Heart left ventricle (tissue), 13 donors: Measurements from ENCODE around the gene DENND1B.

Source experiments
- POLR2A ChIP-seq, 2 donors: fragments of 450-650 bp; IDR thresholded peaks; one replicate each; pipeline ENCODE4 v1.6.1; 2017; ENCODE audit warnings: antibody characterized with exemption in 2 of 2, mild to moderate bottlenecking in 2 of 2, moderate library complexity in 2 of 2
- TF ChIP-seq, protein P1 (sequence below), 12 donors: fragments of 200-600 bp; sonication (generic) in 4 of 12; IDR thresholded peaks; one replicate each; pipeline versions ENCODE4 v1.5.0 to v1.8.0; 2018 to 2022; ENCODE audit warnings: antibody characterized with exemption in 12 of 12, mild to moderate bottlenecking in 5 of 12
- donor health status: ischemic (EF 13 %, LVEDD 7.1; RV severe dilation, severe dysfunction).
- donor health status: DM: no; HTN: yes; CAD: no.
- donor health status: DM: no; HTN: no; CAD: no.
- donor health status: ischemic (EF 25% LVEDD 6.9; RV normal size, moderate dysfunction).
- donor health status: ischemic (EF 25% LVEDD 5.7; RV mildly dilated, moderate dysfunction).
- donor health status: ischemic (EF 35%, LVEDD 5.7; RV mildly dilated, moderate dysfunction).
- donor health status: nonischemic (EF 11% LVEDD 7.7; RV severe dilation, severe dysfunction).
- donor health status: DM: yes; HTN: yes; CAD: no.
- donor health status: PGD.
- donor health status: ischemic (EF 29% LVEDD 5.4; RV normal size, mild dysfunction).
- donor health status: nonischemic (EF 23%, LVEDD 6.1; RV moderate dilation, normal function).

DNA sequence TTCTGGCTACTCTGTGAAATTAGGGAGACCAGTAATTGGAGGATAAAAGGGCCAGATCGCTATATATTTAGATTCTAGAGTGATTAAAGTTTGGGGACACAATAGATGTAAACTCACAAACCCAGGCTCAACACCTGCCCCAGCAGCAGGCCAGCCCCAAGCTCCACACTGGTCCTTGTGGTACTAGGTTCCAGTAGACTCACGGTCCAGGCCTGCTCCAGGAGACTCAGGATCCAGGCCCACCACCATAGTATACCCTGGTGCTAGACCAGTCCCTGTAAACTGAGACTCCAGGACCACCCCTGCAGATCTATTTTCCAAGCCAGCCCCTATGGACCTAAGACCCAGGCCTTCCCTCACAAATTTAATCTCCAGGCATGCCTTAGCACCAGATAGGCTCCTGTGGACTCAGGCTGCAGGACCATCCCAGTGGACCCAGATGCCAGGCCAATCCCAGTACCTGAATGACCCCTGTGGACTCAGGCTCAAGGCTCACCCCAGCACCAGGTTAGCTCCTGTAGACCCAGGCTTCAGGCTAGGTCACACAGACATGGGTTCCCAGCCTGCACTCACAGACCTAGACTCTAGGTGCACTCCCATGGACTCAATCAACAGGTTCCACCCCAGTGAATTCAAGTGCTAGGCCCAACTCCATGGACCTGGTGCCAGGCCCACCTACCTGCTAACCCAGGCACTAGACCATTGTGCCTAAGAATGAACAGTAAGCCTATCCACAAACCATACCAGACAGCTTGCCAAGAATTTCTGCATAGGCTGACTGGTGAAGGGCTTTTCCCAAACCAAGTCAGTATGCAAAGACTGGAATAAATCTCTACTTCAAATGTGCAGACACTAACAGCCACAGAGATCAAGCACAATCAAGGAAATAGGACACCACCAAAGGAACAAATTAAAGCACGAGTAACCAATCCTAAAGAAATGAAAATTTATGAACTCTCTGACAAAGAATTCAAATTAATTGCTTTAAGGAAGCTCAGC, 13.8 kb upstream of the DENND1B start:
- TF ChIP-seq, protein P1, sequence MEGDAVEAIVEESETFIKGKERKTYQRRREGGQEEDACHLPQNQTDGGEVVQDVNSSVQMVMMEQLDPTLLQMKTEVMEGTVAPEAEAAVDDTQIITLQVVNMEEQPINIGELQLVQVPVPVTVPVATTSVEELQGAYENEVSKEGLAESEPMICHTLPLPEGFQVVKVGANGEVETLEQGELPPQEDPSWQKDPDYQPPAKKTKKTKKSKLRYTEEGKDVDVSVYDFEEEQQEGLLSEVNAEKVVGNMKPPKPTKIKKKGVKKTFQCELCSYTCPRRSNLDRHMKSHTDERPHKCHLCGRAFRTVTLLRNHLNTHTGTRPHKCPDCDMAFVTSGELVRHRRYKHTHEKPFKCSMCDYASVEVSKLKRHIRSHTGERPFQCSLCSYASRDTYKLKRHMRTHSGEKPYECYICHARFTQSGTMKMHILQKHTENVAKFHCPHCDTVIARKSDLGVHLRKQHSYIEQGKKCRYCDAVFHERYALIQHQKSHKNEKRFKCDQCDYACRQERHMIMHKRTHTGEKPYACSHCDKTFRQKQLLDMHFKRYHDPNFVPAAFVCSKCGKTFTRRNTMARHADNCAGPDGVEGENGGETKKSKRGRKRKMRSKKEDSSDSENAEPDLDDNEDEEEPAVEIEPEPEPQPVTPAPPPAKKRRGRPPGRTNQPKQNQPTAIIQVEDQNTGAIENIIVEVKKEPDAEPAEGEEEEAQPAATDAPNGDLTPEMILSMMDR (IDR thresholded peaks at IDR 0.05), result no peak
- TF ChIP-seq POLR2A (IDR thresholded peaks at IDR 0.05), result no peak
